ENCODE data around the gene CAPZA1.

DNA sequence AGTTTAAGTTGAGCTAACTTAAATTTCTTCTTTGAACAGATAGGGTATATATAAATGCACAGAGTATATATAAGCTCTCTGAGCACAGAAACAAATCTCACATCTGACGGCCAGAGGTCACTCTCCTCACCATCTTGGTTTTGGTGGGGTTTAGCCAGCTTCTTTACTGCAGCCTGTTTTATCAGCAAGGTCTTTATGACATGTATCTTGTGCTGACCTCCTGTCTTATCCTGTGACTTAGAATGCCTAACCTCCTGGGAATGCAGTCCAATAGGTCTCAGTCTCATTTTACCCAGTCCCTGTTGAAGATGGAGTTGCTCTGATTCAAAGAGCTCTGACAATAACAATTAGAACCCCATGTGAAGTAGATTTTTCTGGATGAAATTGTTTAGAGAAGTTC lies 53.2 kb downstream of the CAPZA1 start:
- TF ChIP-seq POLR2A (IDR thresholded peaks at IDR 0.05), result no peak
- TF ChIP-seq, protein P1, sequence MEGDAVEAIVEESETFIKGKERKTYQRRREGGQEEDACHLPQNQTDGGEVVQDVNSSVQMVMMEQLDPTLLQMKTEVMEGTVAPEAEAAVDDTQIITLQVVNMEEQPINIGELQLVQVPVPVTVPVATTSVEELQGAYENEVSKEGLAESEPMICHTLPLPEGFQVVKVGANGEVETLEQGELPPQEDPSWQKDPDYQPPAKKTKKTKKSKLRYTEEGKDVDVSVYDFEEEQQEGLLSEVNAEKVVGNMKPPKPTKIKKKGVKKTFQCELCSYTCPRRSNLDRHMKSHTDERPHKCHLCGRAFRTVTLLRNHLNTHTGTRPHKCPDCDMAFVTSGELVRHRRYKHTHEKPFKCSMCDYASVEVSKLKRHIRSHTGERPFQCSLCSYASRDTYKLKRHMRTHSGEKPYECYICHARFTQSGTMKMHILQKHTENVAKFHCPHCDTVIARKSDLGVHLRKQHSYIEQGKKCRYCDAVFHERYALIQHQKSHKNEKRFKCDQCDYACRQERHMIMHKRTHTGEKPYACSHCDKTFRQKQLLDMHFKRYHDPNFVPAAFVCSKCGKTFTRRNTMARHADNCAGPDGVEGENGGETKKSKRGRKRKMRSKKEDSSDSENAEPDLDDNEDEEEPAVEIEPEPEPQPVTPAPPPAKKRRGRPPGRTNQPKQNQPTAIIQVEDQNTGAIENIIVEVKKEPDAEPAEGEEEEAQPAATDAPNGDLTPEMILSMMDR (IDR thresholded peaks at IDR 0.05), result no peak
- TF ChIP-seq POLR2AphosphoS5 (IDR thresholded peaks at IDR 0.05), result no peak
- TF ChIP-seq EP300 (IDR thresholded peaks at IDR 0.05), result no peak

Measured in gastroesophageal sphincter (tissue), 3 donors.